Skeletal muscle satellite cell (primary cell): ENCODE data around the gene VOPP1.
"Not testable (repeated sequence)": the region's sequence is repeated elsewhere in the genome, so short reads cannot be mapped to it uniquely, and the experiment has no call there.

Experiments
- H3K27me3 ChIP-seq: 2 replicates; pipeline ENCODE4 v1.7.0; 2013; ENCODE audit warnings: low read length; ENCODE audit not compliant: control insufficient read depth, insufficient read depth
- H3K36me3 ChIP-seq: 2 replicates; pipeline ENCODE4 v1.7.0; 2013; ENCODE audit warnings: mild to moderate bottlenecking, control low read depth, low read length; ENCODE audit not compliant: insufficient read depth
- H3K4me1 ChIP-seq: 2 replicates; pipeline ENCODE4 v1.7.0; 2013; ENCODE audit warnings: low read length; ENCODE audit not compliant: control insufficient read depth, insufficient read depth
- H3K4me2 ChIP-seq: 2 replicates; pipeline ENCODE4 v1.7.0; 2013; ENCODE audit warnings: mild to moderate bottlenecking, low read length
- H3K4me3 ChIP-seq: 2 replicates; pipeline ENCODE4 v1.7.0; 2013; ENCODE audit warnings: low read length
- H3K9ac ChIP-seq: 2 replicates; pipeline ENCODE4 v1.7.0; 2013; ENCODE audit warnings: mild to moderate bottlenecking, low read depth, low read length, moderate library complexity
- H3K9me3 ChIP-seq: replicated peaks from 2 replicates; pipeline ENCODE4 v1.7.0; 2013; ENCODE audit warnings: mild to moderate bottlenecking, control low read depth, low read length

Gene VOPP1

DNA sequence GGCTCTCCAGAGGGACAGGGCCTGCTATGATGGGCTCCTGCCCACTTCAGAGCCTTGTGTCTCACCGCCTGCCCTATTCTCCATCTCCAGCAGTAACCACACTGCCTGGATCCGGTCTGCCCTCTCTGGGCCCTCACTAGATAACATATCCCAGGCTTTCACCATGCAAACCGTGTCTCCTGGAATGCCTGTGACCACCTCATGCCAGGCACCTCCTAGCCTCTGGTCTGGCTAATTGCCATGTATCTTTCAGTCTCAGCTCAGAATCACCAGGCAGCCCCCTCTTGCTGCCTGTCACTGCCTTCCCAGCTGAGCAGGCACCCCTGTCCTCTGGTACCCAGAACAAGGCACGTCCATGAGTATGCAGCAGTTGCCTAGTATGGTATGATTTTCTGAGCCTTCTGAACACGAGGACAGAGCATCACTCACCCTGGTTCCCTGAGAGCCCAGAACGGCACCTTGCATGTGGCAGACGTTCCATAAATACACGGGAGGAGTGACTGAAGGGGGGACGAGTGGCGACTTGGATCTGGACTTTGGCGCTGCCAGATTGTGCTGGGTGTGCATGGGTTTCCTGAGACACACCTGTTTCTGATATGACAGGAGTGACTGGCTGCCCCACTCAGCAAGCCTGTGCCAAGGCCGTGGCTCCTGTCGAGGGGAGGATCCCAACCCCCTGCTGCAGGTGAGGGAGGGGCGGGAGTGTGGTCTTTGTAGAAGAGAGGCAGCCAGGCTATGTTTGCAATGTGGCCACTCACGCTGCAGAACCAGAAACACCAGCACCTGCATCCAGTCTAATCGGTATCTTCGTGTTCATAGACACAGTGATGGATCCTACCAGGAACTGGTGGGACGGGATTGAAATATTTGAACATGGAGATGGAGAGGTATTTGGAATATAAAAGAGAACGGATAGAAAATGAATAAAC is 95.2 kb downstream of the VOPP1 start:
- H3K27me3 ChIP-seq: no peaks in the 10 kb centered on the region
- no peaks in the 10 kb centered on the region for H3K9me3 ChIP-seq
- H3K4me3 ChIP-seq: peak overlapping the region; percentile 39
- peak overlapping the region; percentile 52 for H3K9ac ChIP-seq
- H3K36me3 ChIP-seq: peaks cover 7% of the 10 kb centered on the region
- H3K4me1 ChIP-seq: peaks cover 38% of the 10 kb centered on the region
- H3K4me2 ChIP-seq: peak overlapping the region; percentile 66

DNA sequence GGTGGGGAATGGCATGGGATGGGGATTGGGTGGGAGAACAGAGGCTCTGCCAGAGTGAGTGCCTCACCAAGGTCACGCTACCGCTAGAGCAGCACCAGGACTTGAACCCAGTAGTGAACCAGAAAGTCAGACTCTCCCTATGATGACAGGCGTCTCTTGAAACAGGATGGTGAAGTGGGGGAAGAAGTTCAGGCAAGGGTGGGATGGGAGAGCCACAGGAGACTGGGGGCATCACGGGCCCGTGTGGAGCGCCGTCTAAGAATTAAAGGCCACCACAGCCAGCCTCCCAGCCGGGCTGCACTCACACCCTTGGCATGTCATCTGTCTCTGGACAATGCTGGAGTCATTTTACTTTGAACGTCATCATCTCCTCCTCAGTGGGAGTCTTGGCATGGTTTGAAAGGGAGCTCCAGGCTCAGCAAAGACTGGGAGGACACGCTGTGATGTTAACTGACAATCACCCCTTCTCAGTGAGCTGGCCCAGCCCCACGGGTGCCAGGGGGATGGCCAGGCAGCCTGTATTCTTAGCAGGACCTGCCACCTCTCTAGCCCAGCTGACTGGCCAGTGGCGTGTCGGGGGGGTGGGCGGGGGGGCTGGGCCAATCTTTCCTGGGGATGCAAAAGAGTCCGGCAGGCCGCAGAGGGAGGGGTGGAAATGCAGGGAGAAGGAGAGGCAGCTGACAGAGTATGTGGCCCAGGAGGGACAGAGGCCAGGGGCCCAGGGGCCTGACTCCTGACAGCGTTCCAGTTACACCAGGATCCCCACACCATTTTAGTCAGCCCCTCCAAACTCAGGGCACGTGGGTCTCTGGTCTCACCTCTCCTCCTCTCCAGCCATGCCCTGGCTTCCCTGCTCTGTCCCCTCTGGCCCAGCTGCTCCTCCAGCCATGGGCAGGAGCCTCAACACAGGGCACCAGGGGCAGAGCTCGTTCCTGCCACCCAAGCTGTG is 96.2 kb downstream of the VOPP1 start:
- Histone ChIP-seq H3K27me3 (no peaks in the 10 kb centered on the region), H3K36me3 (peaks cover 7% of the 10 kb centered on the region), H3K4me1 (peaks cover 38% of the 10 kb centered on the region), H3K9me3 (no peaks in the 10 kb centered on the region), H3K4me2 (peak overlapping the region; percentile 12), H3K4me3 (no peak overlapping the region), H3K9ac (peak overlapping the region; percentile 22)

DNA sequence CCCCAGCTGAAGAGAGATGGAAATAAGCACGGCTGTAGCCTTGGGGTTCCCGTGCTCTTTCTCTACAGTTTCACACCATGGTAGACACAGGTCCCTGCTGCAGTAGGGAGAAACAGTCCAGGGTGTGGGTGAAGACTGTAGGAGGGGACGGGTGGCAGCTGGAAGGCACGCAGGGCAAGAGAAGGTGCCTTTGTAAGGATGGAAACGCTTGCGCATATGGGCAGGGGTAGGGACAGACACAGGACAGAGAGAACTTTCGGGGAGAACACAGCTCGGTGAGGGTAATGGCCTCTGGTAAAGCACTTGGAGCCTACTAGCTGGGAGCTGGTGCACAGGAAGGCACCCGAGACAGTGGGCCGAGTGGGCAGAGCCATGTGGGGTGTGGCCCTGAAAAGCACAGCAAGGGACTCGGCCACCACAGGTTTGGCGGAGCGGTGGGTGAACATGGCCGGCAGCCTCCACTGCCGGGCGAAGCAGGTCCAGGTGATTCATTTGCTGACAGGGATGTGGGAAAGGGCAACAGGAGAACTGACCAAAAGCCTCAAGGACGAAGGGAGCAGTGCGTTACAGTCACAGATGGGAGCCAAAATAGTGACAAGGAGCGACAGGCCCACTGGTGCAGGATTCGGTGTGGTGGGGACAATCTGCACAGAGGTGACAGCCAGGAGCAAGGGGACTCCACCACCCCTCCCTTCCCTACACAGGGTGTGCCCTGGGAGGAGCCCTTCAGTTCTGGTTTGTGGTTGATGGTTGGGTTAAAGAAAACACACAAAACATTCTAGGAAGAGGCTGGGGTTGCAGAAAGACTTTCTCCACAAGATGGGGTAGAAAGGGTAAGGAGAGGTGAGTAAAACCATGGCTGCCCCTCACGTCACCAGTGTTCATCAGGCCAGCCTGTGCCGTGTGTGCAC is 97.1 kb downstream of the VOPP1 start:
- peaks cover 7% of the 10 kb centered on the region for H3K36me3 ChIP-seq
- H3K4me3 ChIP-seq: no peak overlapping the region
- H3K9me3 ChIP-seq: no peaks in the 10 kb centered on the region
- H3K27me3 ChIP-seq: no peaks in the 10 kb centered on the region
- H3K9ac ChIP-seq: no peak overlapping the region
- peak overlapping the region; percentile 12 for H3K4me2 ChIP-seq
- peaks cover 38% of the 10 kb centered on the region for H3K4me1 ChIP-seq

DNA sequence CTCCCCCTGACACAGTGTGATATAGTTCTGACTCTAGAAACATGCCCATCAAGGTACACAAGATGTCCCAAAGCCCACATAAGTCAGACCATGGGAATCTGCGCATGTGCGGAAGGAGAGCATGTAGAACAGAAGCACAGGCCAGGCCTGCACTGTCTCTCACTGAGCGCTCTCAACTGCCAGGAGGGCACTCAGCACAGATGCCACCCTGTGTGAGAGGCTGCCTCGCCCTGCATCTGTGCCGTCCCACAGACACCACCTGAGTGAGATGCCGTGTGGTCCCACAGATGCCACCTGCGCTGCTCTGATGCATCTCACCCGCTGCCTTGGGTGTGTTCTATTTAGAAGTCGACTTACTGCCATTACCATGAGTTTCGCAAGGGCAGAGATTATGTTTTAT is 98.4 kb downstream of the VOPP1 start:
- Histone ChIP-seq H3K9me3 (no peaks in the 10 kb centered on the region), H3K36me3 (peaks cover 7% of the 10 kb centered on the region), H3K9ac (no peak overlapping the region), H3K27me3 (no peaks in the 10 kb centered on the region), H3K4me1 (peaks cover 38% of the 10 kb centered on the region), H3K4me2 (no peak overlapping the region), H3K4me3 (no peak overlapping the region)

DNA sequence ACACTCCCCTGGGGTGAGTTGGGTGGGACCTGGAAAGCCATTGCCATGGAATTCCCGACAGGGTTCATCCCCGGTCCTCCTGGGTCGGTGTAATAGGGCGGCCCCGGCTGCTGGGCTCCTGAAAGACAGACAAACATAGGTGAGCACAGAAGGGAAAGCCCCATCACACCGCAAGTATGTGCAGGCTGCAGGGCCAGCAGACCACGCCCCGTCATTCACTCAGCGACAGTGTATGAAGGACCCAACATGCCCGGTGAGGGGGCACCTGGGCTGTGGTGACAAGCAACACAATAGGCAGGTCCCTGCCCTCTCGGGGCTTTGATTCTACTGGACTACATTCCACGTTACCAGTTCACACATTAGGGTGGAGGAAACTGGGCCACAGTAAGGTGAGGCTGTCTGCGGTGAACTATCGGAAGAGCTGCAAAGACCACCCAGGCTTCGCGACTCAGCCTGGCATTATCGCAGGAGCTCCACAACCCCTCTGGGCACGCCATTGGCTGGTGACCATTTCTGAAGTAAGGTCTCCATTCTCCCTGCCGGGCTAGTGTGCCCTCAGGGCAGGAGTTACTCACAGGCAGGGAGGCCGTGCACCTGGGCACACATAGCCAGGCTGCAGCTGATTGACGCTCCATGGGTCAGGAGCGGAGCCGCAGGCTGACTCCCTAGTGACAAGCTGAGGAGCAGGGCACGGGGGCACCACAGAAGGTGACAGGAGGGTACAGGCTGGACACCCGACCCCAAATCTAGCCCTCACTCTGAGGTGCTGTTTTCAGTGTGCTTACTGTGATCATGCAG is 99.2 kb downstream of the VOPP1 start:
- Histone ChIP-seq H3K9me3 (no peaks in the 10 kb centered on the region), H3K27me3 (no peaks in the 10 kb centered on the region), H3K36me3 (peaks cover 13% of the 10 kb centered on the region), H3K4me1 (peaks cover 30% of the 10 kb centered on the region), H3K4me3 (no peak overlapping the region), H3K4me2 (no peak overlapping the region), H3K9ac (no peak overlapping the region)

DNA sequence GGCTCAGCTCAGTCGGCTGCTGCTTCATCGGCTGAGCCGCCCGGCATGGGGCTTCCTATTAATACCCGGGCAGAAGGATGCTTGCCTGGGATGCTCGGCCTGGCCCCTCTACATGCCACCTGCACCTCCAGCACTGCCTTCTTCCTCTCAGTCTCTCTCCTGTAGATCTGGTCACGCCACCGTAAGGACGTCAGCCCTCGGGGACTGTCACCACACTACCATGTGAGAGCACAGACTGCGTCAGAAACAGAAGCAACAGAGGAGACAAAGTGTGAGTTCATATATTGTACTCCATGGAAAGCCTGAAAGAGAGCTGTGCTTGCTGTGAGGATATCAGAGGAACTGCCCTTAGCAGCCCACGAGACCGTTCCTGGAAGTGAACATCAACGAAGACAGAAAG is 99.9 kb downstream of the VOPP1 start:
- Histone ChIP-seq H3K4me1 (peaks cover 24% of the 10 kb centered on the region), H3K36me3 (peaks cover 16% of the 10 kb centered on the region)
- not testable (repeated sequence) for H3K9me3 ChIP-seq, H3K9ac ChIP-seq, H3K27me3 ChIP-seq, H3K4me3 ChIP-seq, H3K4me2 ChIP-seq

DNA sequence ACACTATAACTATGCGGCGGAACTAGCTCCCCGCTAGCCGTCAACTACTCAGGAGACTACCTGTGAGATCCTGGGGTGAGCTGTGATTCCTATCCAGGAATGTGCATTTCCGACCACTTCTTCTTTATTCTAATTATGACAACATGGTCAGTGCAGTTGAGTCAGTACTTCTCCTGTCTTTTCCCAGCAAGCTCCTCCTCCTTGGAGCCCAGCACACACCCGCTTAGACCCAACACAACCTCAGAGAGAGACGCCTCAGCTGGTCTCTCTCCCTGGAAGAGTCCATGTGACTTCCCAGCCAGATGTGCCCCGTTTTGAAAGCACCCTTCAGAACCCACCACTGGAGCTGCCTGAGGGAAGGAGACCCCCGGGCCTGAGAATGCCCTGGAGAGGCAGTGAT is 100.7 kb downstream of the VOPP1 start:
- Histone ChIP-seq H3K4me1 (peaks cover 15% of the 10 kb centered on the region), H3K36me3 (peaks cover 14% of the 10 kb centered on the region)
- not testable (repeated sequence) for H3K9me3 ChIP-seq, H3K4me3 ChIP-seq, H3K27me3 ChIP-seq, H3K4me2 ChIP-seq, H3K9ac ChIP-seq

DNA sequence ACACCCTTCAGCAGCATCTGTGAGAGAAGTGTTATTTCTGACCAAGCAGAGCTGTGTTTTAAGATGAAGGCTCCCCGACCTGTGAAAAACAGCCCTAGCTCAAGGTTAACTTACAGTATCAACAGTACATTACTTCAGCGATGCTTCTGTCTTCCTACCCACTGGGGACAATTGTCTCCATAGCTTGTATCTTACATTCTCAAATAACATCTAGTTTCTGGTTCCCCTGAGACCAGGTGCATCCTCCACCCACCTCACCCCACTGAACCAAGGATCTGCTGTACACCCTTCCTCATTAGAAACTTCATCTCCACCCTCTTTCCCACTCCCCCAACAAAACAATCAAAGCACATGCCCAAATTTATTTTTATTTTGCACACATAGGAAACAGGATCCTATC is 102.0 kb downstream of the VOPP1 start:
- H3K4me1 ChIP-seq: peaks cover 2% of the 10 kb centered on the region
- no peak overlapping the region for H3K4me2 ChIP-seq
- H3K36me3 ChIP-seq: peaks cover 17% of the 10 kb centered on the region
- no peak overlapping the region for H3K9ac ChIP-seq
- no peak overlapping the region for H3K4me3 ChIP-seq
- no peaks in the 10 kb centered on the region for H3K27me3 ChIP-seq
- H3K9me3 ChIP-seq: no peaks in the 10 kb centered on the region

DNA sequence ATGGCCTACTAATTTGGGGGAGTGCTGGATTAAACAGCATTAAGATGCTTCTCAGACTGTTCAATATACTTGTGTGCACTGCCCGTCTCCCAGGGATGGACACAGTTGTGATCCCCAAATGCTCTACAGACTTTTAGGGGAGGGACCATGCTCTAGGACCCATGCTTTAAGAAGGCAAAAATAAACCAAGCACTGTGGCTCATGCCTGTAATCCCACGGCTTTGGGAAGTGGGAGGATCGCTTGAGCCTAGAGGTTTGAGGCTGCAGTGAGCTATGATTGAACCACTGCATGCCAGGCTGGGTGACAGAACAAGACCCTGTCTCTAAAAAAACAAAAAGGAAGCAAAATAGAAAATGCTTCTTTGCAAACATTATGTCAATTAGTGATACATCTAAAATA is 102.6 kb downstream of the VOPP1 start:
- Histone ChIP-seq H3K4me1 (no peaks in the 10 kb centered on the region), H3K27me3 (no peaks in the 10 kb centered on the region), H3K9me3 (no peaks in the 10 kb centered on the region), H3K9ac (no peak overlapping the region), H3K36me3 (peaks cover 21% of the 10 kb centered on the region), H3K4me3 (no peak overlapping the region), H3K4me2 (no peak overlapping the region)

DNA sequence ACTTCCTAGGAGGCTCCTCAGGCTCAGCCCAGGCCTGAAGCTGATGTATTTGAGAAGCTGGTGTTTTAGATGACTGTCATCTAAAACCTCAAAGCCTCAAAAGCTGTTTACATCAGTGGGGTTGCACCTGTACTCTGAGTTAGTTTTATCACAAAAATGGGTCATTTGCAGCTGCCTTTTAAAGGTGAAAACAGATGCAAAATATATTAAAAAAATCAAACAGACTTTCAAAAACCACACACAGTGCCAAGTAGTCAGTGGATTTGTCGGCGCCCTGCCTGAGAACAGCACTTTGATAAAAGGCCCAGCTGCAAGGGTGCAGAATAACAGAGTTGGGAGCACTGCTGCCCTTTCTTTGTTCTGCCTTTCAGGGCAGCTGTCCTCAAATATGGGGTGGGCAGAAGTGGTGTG is 103.0 kb downstream of the VOPP1 start:
- no peak overlapping the region for H3K4me3 ChIP-seq
- peaks cover 26% of the 10 kb centered on the region for H3K36me3 ChIP-seq
- no peaks in the 10 kb centered on the region for H3K27me3 ChIP-seq
- no peaks in the 10 kb centered on the region for H3K4me1 ChIP-seq
- no peak overlapping the region for H3K4me2 ChIP-seq
- no peak overlapping the region for H3K9ac ChIP-seq
- H3K9me3 ChIP-seq: no peaks in the 10 kb centered on the region
